ENCODE results near the gene NNT.
"Not testable (repeated sequence)": the region's sequence is repeated elsewhere in the genome, so short reads cannot be mapped to it uniquely, and the experiment has no call there.

GRCh38 chr5:43745923-43746548 lies 143.1 kb downstream of the NNT start:
- not testable (repeated sequence) for TF ChIP-seq HDAC2 (IDR thresholded peaks at IDR 0.05); RBM39 (optimal IDR thresholded peaks at IDR 0.05; ENCODE audit: low read depth, low read length); CTCF (IDR thresholded peaks at IDR 0.05 in 2 of 3, conservative IDR thresholded peaks at IDR 0.05 in 1 of 3; ENCODE audit: insufficient read depth in 2 of 3, low read depth in 1 of 3, low read length in 3 of 3); EP300 (IDR thresholded peaks at IDR 0.05; ENCODE audit: low read length)

Measured in K562 (cell line).